Muscle layer of colon (tissue), 2 donors: ENCODE measurements around the gene ACSM2A.
"Not testable (repeated sequence)": the region's sequence is repeated elsewhere in the genome, so short reads cannot be mapped to it uniquely, and the experiment has no call there.

Experiments used
- H3K27ac ChIP-seq: one replicate; pipeline ENCODE4 v1.7.0; 2013; ENCODE audit warnings: low read depth, mild to moderate bottlenecking, low read length, moderate library complexity
- H3K27me3 ChIP-seq, 2 donors: one replicate each; pipeline ENCODE4 v1.7.0; 2013; ENCODE audit warnings: low read length in 2 of 2, mild to moderate bottlenecking in 2 of 2; ENCODE audit not compliant: insufficient read depth in 2 of 2, control insufficient read depth in 1 of 2
- H3K36me3 ChIP-seq: one replicate; pipeline ENCODE4 v1.7.0; 2013; ENCODE audit warnings: mild to moderate bottlenecking, low read length; ENCODE audit not compliant: insufficient read depth
- H3K4me1 ChIP-seq: one replicate; pipeline ENCODE4 v1.7.0; 2013; ENCODE audit warnings: mild to moderate bottlenecking, low read length; ENCODE audit not compliant: insufficient read depth
- H3K4me3 ChIP-seq, 2 donors: one replicate each; pipeline ENCODE4 v1.7.0; 2013; ENCODE audit warnings: low read length in 2 of 2, low read depth in 1 of 2, mild to moderate bottlenecking in 1 of 2, moderate library complexity in 1 of 2
- H3K9ac ChIP-seq: one replicate; pipeline ENCODE4 v1.7.0; 2013; ENCODE audit warnings: low read length
- H3K9me3 ChIP-seq: one replicate; pipeline ENCODE4 v1.7.0; 2013; ENCODE audit warnings: mild to moderate bottlenecking, low read length
- donor health status: abdominal sarcoma.
- donor health status: Adenocarcinoma of cecum.

The ACSM2A gene, protein sequence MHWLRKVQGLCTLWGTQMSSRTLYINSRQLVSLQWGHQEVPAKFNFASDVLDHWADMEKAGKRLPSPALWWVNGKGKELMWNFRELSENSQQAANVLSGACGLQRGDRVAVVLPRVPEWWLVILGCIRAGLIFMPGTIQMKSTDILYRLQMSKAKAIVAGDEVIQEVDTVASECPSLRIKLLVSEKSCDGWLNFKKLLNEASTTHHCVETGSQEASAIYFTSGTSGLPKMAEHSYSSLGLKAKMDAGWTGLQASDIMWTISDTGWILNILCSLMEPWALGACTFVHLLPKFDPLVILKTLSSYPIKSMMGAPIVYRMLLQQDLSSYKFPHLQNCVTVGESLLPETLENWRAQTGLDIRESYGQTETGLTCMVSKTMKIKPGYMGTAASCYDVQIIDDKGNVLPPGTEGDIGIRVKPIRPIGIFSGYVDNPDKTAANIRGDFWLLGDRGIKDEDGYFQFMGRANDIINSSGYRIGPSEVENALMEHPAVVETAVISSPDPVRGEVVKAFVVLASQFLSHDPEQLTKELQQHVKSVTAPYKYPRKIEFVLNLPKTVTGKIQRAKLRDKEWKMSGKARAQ

DNA sequence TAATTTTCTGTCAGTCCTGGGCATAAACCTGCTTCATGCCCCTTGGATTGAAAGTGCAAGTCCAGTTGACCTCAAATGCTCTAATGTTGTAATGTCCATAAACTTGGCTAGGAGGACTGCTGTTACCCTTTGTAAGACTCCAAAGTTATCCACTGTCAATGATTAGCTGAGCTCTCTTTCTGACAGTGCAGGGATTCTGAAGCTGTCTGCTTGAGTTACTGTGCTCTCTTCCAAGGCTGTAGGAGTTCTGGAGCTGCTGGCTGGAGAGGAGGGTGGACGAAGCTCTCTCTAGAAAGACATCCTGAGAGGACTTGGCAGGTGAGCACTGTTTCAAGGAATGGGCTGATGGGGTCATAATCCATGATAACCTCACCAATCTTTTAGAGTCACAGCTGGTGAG, at the start of gene ACSM2A:
Gene ACSM2A (plus strand): TSS at position 158 of the 400 bp plus-strand sequence. CDS start 8,594 bp downstream, outside the sequence.
- H3K4me1 ChIP-seq, H3K36me3 ChIP-seq, H3K9ac ChIP-seq, H3K27ac ChIP-seq, H3K4me3 ChIP-seq, H3K9me3 ChIP-seq, H3K27me3 ChIP-seq: not testable (repeated sequence)

DNA sequence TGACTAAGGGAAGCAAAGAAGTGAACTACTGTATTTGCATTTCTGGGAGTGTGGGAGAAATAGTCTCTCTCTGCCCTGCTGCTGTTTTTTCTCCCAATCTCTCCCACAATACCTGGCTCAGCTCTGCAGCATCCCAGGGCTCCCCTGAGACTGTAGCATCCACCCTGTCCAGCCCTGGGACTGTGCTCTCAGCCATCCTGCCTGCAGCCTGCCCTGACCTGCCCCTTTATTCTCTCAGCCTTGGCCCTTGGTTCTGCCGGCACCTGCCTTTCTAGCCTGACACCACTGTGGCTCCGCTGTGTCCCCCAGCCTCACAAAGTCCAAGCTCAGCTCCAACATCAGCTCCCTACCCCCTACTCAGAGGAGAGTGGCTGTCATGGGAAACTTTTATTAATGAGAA, 48.7 kb upstream of the ACSM2A start:
- no peaks in the 10 kb centered on the region for H3K27me3 ChIP-seq
- no peaks in the 10 kb centered on the region for H3K4me1 ChIP-seq
- H3K36me3 ChIP-seq = no peaks in the 10 kb centered on the region
- H3K9me3 ChIP-seq = no peaks in the 10 kb centered on the region
- H3K9ac ChIP-seq = no peak overlapping the region
- no peak overlapping the region for H3K4me3 ChIP-seq
- H3K27ac ChIP-seq = no peak overlapping the region

DNA sequence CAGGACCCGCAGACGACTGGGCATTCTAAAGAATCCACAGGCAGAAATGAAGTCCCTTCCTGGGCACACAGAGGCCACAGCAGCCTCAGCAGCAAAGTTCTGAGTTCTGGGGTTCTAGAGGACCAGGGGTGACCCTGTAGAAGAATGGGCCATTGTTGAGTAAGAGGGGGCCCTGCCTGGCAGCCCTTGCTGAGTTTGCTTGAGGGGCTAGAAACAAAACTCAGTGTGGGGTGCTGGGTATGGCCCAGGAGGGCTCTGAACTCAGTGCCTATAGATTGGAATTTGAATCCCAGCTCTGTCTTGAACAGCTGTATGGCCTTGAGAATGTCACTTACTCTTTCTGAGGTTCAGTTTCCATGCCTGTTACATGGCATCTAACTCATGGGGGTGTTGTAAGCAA, 46.7 kb upstream of the ACSM2A start, which contains the start of gene PDILT:
Gene PDILT (minus strand): TSS at position 101 of the 400 bp plus-strand sequence. CDS start 5,437 bp downstream, outside the sequence.
- H3K4me1 ChIP-seq = no peaks in the 10 kb centered on the region
- H3K9ac ChIP-seq = no peak within 1 kb of the TSS
- no peak within 1 kb of the TSS for H3K4me3 ChIP-seq
- no peaks in the 10 kb centered on the region for H3K36me3 ChIP-seq
- H3K9me3 ChIP-seq = no peaks in the 10 kb centered on the region
- no peaks in the 10 kb centered on the region for H3K27me3 ChIP-seq
- no peak within 1 kb of the TSS for H3K27ac ChIP-seq

DNA sequence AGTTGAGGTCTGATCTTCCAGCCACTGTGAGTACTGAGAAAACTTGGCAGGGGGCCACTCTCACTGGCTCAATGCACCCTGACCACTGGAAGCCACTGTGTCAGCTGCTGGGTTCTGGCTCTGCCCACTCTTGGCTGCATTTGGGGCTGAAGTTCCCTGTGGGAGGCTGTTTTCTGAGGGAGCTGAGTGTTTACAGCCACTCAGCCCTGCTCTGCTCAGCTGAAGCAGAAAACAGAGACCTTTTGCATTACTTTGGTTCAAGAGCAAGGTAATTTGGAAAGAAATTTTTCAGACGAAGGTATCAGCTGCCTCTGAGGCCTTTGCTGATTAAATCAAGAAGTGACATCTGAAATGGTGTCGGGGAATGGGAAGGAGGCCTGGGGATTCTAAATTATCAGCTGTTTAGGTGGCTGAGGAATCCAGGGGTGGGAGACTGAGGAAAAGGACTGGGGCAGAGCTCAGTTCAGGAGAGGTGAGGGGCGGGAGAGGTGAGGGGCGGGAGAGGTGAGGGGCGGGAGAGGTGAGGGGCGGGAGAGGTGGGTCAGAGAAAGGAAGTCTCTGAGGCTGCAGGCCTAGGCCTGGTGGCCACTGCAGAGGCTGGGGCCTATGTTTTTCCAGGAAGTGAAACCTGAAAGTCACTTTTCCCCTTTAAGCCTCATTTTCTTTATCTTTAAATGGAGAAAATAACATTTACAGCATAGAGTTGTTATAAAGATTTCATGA, 41.8 kb upstream of the ACSM2A start, which contains the start of gene ACSM5:
Gene ACSM5 (plus strand): TSS at position 137 of the 723 bp plus-strand sequence. CDS start 1,951 bp downstream, outside the sequence.
- H3K4me3 ChIP-seq = no peak within 1 kb of the TSS
- H3K9me3 ChIP-seq = no peaks in the 10 kb centered on the region
- no peaks in the 10 kb centered on the region for H3K27me3 ChIP-seq
- no peaks in the 10 kb centered on the region for H3K4me1 ChIP-seq
- H3K9ac ChIP-seq = no peak within 1 kb of the TSS
- H3K36me3 ChIP-seq = no peaks in the 10 kb centered on the region
- H3K27ac ChIP-seq = no peak within 1 kb of the TSS

DNA sequence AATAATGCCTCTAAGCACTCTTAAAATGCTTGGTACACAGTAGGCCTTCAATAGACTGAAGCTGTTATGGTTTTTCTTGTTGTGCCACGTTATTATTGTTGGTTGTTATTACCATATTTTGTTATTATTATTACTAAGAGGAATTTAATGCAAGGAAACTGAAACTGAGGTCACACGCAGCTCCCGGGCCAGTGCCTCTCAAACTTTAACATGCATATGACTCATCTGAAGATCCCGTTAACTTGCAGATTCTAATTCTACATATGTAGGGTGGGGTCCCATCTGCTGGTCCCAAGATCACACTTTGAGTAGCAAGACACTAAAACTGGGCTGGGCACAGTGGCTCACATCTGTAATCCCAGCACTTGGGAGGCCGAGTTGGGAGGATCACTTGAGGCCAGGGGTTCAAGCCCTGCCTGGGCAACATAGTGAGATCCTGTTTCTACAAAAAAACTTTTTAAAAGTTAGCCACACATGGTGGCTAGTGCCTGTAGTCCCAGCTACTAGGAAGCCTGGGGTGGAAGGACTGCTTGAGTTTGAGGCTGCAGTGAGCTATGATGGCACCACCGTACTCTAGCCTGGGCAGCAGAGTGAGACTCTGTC, 41.1 kb upstream of the ACSM2A start:
- no peaks in the 10 kb centered on the region for H3K36me3 ChIP-seq
- no peak overlapping the region for H3K9ac ChIP-seq
- no peak overlapping the region for H3K27ac ChIP-seq
- no peaks in the 10 kb centered on the region for H3K27me3 ChIP-seq
- H3K4me1 ChIP-seq = no peaks in the 10 kb centered on the region
- no peak overlapping the region for H3K4me3 ChIP-seq
- H3K9me3 ChIP-seq = no peaks in the 10 kb centered on the region

DNA sequence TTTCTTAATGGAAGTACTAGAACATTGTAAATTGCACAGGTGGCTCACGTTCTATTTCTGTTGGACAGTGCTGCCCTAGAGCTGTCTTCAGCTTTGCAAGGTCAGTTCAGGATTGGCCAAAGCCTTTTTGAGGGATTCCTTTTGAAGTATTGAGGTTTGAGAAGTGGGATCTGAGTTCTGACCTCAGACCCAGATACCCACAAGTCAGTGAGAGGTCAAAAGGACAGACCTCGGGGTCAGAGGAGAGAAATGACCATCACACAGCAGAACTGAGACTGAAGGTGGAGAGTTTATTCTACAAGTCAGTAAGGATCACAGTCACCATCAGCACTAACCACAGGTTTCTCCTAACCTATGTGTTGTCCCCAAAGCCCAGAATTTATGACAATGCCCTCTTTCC, 40.3 kb upstream of the ACSM2A start:
- Histone ChIP-seq H3K27ac (no peak overlapping the region), H3K9ac (no peak overlapping the region), H3K4me1 (no peaks in the 10 kb centered on the region), H3K36me3 (no peaks in the 10 kb centered on the region), H3K27me3 (no peaks in the 10 kb centered on the region), H3K9me3 (no peaks in the 10 kb centered on the region), H3K4me3 (no peak overlapping the region)

DNA sequence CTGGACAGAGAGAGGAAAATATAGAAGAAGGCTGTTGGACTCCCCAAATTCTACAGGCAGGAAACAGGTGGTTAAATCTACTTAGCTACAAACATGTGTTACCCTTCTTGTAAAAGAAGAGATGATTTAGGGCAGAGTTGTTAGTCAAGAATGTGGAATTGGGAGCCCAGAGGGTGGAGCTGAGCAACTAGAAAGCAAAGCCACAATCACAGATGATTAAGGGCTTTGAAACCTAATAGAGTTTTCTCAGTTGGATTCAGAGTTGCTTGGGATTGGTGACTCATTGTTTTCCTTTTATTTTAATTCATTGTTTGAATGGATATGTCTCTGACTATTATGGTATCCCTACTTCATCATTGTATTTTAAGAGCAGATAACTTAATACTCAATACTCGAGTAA, 35.8 kb upstream of the ACSM2A start:
- Histone ChIP-seq H3K27ac (no peak overlapping the region), H3K27me3 (no peaks in the 10 kb centered on the region), H3K4me3 (no peak overlapping the region)

DNA sequence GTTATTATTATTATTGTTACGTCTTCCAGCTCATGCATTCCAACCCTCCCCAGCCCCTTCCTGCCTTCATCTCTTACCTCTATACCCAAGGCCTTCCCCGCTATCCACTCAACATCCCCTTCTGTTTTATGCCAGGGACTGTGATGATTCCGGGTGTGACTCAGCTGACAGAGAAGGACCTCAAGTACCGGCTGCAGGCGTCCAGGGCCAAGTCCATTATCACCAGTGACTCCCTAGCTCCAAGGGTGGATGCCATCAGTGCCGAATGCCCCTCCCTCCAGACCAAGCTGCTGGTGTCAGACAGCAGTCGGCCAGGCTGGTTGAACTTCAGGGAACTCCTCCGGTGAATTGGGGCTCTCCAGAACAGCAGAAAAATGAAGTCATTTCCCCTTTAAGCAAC, 32.2 kb upstream of the ACSM2A start:
- H3K9me3 ChIP-seq, H3K4me3 ChIP-seq, H3K27ac ChIP-seq, H3K36me3 ChIP-seq, H3K9ac ChIP-seq, H3K27me3 ChIP-seq, H3K4me1 ChIP-seq: not testable (repeated sequence)

More for the DNA sequence above, 35.8 kb upstream of the ACSM2A start:
- H3K9ac ChIP-seq = no peak overlapping the region
- no peaks in the 10 kb centered on the region for H3K9me3 ChIP-seq
- no peaks in the 10 kb centered on the region for H3K4me1 ChIP-seq
- no peaks in the 10 kb centered on the region for H3K36me3 ChIP-seq

DNA sequence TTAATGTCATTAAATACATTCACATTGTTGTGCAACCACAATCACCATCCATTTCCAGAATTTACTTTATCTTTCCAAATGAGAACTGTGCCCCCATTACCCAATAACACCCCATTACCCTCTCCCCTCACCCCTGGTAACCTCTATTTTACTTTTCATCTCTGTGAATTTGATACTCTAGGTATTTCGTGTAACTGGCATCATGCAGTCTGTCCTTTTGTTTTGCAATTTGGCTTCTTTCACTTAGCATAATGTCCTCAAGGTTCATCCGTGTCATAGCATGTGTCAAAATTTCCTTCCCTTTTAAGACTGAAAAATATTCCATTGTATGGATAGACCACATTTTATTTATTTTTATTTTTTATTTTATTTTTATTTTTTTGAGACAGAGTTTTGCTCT, 29.6 kb upstream of the ACSM2A start:
- not testable (repeated sequence) for H3K4me3 ChIP-seq, H3K4me1 ChIP-seq, H3K27me3 ChIP-seq, H3K9me3 ChIP-seq, H3K9ac ChIP-seq, H3K27ac ChIP-seq, H3K36me3 ChIP-seq

DNA sequence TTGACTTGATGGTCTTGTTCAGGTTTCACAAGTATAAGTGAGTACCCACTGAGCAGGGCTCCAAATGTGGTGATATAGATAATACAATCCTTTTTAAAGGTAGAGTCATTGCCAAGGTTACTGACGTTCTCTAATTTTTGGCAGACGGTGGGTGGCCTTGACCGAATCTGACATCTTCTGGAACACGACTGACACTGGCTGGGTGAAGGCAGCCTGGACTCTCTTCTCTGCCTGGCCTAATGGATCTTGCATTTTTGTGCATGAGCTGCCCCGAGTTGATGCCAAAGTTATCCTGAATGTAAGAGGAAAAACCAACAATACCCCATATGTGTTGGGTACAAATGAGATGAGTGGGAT, 27.6 kb upstream of the ACSM2A start:
- H3K4me1 ChIP-seq, H3K4me3 ChIP-seq, H3K27me3 ChIP-seq, H3K27ac ChIP-seq, H3K9me3 ChIP-seq, H3K36me3 ChIP-seq, H3K9ac ChIP-seq: not testable (repeated sequence)

DNA sequence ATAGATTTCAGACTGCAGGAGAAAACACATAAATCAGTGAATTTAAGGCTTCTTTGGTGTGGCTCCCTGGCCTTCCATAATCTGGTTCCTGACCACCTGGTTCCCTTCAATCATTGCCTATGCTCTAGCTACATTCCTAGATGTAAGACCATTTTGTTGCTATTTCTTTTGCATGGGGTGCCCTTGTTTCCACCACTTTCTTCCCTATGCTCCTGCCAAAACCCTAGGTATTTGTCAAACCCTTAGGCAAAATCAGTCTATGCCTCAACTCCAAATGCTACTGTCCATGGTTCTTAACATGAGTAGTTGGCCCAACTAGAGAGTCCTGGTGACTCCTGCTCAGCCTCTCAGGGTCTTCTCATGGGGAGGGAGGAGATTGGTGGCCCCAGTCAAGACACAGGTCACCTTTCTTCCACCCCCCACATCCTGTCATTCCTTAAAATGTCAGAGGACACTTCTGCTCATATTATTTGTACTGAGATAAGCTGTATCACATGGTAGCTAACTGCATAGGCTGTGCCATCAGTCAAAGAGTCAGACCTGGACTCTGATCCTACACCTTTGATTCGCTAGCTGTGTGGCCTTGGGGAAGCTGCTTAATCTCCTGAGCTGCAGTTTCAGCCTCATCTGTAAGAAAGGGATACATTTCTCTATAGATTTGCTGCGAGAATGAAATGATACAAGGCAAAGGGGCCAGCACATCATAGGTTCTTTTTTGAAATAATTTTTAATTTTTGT, 27.0 kb upstream of the ACSM2A start:
- H3K27ac ChIP-seq = no peak overlapping the region
- H3K4me1 ChIP-seq = no peaks in the 10 kb centered on the region

More for the DNA sequence above, 27.0 kb upstream of the ACSM2A start:
- H3K9me3 ChIP-seq = no peaks in the 10 kb centered on the region
- no peaks in the 10 kb centered on the region for H3K36me3 ChIP-seq
- H3K27me3 ChIP-seq = no peaks in the 10 kb centered on the region
- no peak overlapping the region for H3K9ac ChIP-seq
- H3K4me3 ChIP-seq = no peak overlapping the region
